ENCODE measurements around the gene ITPK1.

The ITPK1 gene

GRCh38 chr14:92922883-92923743 lies 192.6 kb downstream of the ITPK1 start, which contains the start of gene CHGA:
Gene CHGA, plus strand, starts transcription at chr14:92923150. Its CDS starts 210 bp downstream, at chr14:92923360.
- peak; percentile 86 for DNase-seq (ENCODE audit: low spot score)

GRCh38 chr14:92922155-92922735 lies 193.5 kb downstream of the ITPK1 start:
- DNase-seq (ENCODE audit: low spot score): no peak

- no peak for DNase-seq (ENCODE audit: low spot score)
These were observed 195.7 kb downstream of the ITPK1 start for GRCh38 chr14:92920001-92920400.

- DNase-seq (ENCODE audit: low spot score): no peak
These were observed 197.8 kb downstream of the ITPK1 start for GRCh38 chr14:92917956-92918355.

GRCh38 chr14:92917041-92917940 lies 198.4 kb downstream of the ITPK1 start:
- no peak for DNase-seq (ENCODE audit: low spot score)

GRCh38 chr14:92916201-92916600 lies 199.5 kb downstream of the ITPK1 start:
- no peak for DNase-seq (ENCODE audit: low spot score)

GRCh38 chr14:92914087-92914656 lies 201.6 kb downstream of the ITPK1 start:
- DNase-seq (ENCODE audit: low spot score): peak; percentile 55

GRCh38 chr14:92907316-92907911 lies 208.3 kb downstream of the ITPK1 start:
- DNase-seq (ENCODE audit: low spot score): no peak

GRCh38 chr14:92906823-92907222 lies 208.9 kb downstream of the ITPK1 start:
- DNase-seq (ENCODE audit: low spot score): peak; percentile 60

- no peak for DNase-seq (ENCODE audit: low spot score)
These were observed 209.3 kb downstream of the ITPK1 start for GRCh38 chr14:92906420-92906819.

- DNase-seq (ENCODE audit: low spot score): no peak
These were observed 210.1 kb downstream of the ITPK1 start for GRCh38 chr14:92905667-92906066.

- DNase-seq (ENCODE audit: low spot score): no peak
These were observed 212.4 kb downstream of the ITPK1 start for GRCh38 chr14:92903359-92903758.

GRCh38 chr14:92902726-92903125 lies 213.0 kb downstream of the ITPK1 start:
- no peak for DNase-seq (ENCODE audit: low spot score)

GRCh38 chr14:92902191-92902590 lies 213.5 kb downstream of the ITPK1 start:
- no peak for DNase-seq (ENCODE audit: low spot score)

- no peak for DNase-seq (ENCODE audit: low spot score)
These were observed 215.1 kb downstream of the ITPK1 start for GRCh38 chr14:92900660-92901059.

GRCh38 chr14:92898566-92899131 lies 217.1 kb downstream of the ITPK1 start:
- no peak for DNase-seq (ENCODE audit: low spot score)

GRCh38 chr14:92897922-92898565 lies 217.7 kb downstream of the ITPK1 start:
- no peak for DNase-seq (ENCODE audit: low spot score)

GRCh38 chr14:92895352-92895878 lies 220.3 kb downstream of the ITPK1 start:
- DNase-seq (ENCODE audit: low spot score): no peak

- no peak for DNase-seq (ENCODE audit: low spot score)
These were observed 223.1 kb downstream of the ITPK1 start for GRCh38 chr14:92892589-92892988.

GRCh38 chr14:92890830-92891588 lies 224.7 kb downstream of the ITPK1 start:
- DNase-seq (ENCODE audit: low spot score): no peak

All from HuH-7 (cell line).